ENCODE data around the gene MEIS1.

MEIS1 gene

GRCh38 chr2:66571918-66572317 is 137.0 kb downstream of the MEIS1 start:
- no peak for DNase-seq

GRCh38 chr2:66572391-66572790 is 137.5 kb downstream of the MEIS1 start:
- no peak for DNase-seq

- DNase-seq, result no peak
Measured at GRCh38 chr2:66573416-66573815, 138.5 kb downstream of the MEIS1 start.

GRCh38 chr2:66573821-66574233 is 138.9 kb downstream of the MEIS1 start:
- peak; percentile 35 for DNase-seq

GRCh38 chr2:66574701-66575624 is 140.0 kb downstream of the MEIS1 start:
- DNase-seq, result peak; percentile 90

DNA sequence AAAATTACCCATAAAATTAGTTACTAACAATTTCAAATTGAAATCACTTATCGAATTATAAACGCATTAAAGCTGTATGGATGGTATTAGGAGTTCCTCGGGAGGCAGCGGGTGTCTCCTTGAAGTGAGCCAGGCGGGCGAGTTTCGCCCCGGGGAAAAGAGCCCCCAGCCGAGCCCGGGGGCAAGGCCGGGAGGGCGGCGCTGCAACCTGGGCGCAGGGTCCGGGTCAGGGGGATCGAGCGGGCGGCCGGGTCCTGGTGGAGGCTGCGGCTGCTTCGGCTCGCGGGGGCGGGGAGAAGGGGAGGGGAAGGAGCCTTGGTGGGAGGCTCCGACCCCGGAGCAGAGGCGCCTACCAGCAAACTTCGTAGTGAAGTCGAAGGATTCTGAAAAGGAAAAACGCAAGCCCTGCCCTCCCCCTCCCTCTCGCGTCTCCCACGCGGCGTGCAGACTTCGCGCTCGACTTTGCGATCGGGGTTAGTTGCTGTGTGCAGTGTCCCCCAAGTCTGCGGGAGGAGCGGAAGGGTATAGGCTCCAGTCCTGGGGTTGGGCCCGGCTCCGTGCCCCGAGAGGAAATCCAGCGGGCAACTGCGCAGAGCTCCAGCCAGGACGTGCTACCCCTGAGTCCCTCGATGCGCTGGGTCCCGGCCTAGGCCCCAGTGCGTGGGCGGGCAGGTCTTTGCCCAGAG is 140.8 kb downstream of the MEIS1 start:
- peak; percentile 67 for DNase-seq

GRCh38 chr2:66576311-66576560 is 141.3 kb downstream of the MEIS1 start:
- peak; percentile 62 for DNase-seq

DNA sequence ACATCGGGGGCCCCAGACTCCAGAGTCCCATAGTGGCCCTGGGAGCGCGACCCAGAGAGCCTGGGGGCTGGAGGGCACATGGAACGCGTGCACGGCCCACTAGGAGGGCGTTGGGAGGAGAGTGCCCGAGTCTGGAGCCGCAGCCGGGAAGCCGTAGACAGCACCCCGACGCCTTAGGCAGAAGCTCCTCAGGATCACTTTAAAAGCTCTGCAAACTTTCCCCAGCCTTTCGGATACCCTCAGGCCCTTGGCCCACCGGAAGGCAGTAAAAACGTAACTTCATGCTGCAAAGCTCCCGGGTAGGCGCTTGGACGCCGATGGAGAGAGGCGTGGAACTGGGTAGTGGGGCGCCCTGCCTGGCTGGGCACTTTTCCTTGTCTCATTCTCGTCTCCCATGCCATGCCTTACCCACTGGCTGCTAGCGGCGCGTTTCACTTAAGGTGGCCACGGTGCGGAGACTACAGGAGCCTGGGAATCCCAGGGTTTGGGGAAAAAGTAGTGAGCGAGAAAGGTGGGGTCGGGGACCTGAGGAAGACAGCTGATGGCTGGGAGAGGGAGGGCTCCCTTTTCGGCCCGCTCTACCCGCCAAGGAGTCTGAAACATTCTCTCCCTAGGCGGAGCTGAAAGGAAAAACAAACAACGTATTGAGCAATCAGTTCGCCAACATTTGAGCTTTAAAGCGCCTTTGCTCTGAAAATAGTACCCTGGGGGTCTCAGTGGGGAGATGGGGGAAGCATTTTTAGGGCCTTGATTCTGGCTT is 141.8 kb downstream of the MEIS1 start:
- peak; percentile 70 for DNase-seq

- DNase-seq, result no peak
Measured at GRCh38 chr2:66577321-66578053, 142.6 kb downstream of the MEIS1 start.

DNA sequence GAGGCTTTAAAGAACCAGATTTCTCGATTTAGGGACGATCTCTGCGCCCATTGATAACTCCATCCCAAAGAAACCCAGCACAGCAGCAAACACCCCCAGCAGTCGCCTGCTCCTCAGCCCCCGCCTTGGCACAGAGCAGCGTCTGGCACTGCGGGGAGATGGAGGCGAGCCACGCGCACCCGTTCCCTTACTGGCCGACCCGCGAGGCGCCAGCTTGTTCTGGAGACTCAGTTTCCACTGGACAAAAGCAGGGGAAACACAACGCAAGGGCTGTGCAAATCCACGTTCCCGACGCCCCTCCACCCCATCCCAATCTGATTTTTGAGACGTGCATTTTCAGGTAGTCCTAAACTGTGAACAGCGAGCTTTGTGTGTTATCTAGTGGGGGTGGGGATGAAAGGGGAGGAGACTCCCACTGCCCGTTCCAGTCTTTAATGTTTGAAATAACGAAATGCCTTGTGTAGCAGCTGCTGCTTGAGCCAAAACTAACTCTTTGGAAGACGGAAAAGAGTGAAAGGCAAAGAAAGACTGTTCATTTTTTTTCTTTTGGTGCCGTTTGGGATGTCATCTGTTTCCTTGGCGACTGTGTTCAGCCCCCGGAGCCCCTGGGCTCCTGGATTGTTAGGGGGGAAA is 143.2 kb downstream of the MEIS1 start:
- DNase-seq, result peak; percentile 42

- DNase-seq, result no peak
Measured at GRCh38 chr2:66578687-66579106, 143.8 kb downstream of the MEIS1 start.

- DNase-seq, result no peak
Measured at GRCh38 chr2:66579186-66580126, 144.5 kb downstream of the MEIS1 start.

GRCh38 chr2:66580166-66581049 is 145.5 kb downstream of the MEIS1 start:
- DNase-seq, result no peak

- DNase-seq, result peak; percentile 37
Measured at GRCh38 chr2:66581339-66582103, 146.6 kb downstream of the MEIS1 start.

DNA sequence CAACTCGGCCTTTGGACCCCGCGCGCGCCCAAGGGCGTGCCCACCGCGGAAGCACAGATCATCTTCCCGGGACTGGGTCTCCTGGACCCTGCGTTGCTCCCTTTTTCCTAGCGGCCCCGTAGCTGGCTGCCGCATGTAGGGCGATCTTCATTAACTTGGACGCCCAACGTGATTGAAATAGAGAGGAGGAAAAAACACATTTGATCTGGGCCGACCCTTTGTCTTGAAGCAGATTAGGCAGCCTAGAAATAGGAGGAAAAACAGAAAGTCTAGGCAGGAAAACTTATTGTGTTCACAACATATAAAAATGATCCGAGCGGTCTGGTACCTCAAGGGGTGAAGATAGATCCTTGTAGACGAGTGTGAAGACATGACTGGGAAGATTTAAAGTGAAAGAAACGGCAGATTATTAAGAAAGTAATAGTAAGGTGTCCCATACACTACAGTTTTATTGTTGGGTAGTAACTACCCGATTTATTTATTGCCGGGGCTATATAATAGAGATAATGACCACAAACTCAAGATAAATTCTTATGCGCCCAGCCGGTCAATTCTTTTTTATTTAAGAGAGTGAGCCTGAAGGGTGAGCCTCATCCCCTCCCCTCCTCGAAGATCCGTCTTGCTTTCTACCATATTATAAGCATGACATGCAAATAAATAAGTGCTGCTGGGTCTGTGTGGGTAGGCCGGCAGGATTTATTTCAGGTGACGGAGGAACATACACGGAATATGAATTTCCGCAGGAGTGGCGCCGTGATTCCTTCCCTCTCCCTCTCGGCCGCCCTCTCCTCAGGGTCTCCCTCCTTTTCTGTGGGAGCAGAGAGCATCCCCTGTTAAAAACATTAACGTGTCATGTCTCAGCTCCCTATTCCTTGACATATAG is 147.4 kb downstream of the MEIS1 start:
- DNase-seq, result no peak

GRCh38 chr2:66582987-66583880 is 148.3 kb downstream of the MEIS1 start:
- no peak for DNase-seq

GRCh38 chr2:66583881-66584280 is 149.0 kb downstream of the MEIS1 start:
- no peak for DNase-seq

Measured in left hindlimb (tissue), 1 donor.